BE2C (cell line): ENCODE results near the gene TDRD1.

Experiments used
- DNase-seq: peaks from one replicate; pipeline ENCODE4 v3.0.0-alpha.2; 2020
- H3K27me3 ChIP-seq: fragments of 250-450 bp; sonication (Bioruptor Pico); 2 replicates; pipeline ENCODE4 v1.5.1; 2020; ENCODE audit warnings: mild to moderate bottlenecking
- H3K36me3 ChIP-seq: fragments of 250-450 bp; sonication (Bioruptor Pico); 2 replicates; pipeline ENCODE4 v1.5.1; 2020; ENCODE audit warnings: mild to moderate bottlenecking
- H3K4me1 ChIP-seq: fragments of 250-450 bp; sonication (Bioruptor Pico); 2 replicates; pipeline ENCODE4 v1.5.1; 2020
- H3K4me3 ChIP-seq: 2 replicates; pipeline ENCODE4 v1.5.1; 2011; ENCODE audit warnings: low read depth, low read length
- H3K9me3 ChIP-seq: fragments of 250-450 bp; sonication (Bioruptor Pico); 2 replicates; pipeline ENCODE4 v1.5.1; 2020
- CTCF ChIP-seq: IDR thresholded peaks from 2 replicates; pipeline ENCODE4 v1.5.1; 2012; ENCODE audit warnings: mild to moderate bottlenecking, low read depth, low read length

The TDRD1 gene

DNA sequence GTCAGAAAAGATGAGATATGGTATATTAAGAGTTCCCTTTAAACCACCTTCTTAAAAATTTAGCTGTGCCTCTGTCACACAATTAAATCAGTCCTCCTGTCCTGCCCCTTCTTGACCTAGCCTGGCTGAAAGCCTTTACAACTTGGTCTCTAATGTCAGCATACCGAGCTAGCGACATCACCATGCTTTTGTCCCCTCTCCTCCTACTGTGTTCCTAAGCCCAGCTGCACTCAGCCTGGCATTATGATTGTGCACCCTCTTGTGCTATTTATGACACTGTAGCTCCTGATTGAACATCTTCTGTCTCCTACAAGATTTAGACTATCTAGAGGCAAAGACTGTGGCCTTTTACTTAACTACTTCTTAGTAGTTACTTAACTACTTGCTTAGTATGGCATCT, 29.2 kb downstream of the TDRD1 start:
- TF ChIP-seq CTCF, result no peak
- Histone ChIP-seq H3K4me3 (no peak overlapping the region), H3K4me1 (no peaks in the 10 kb centered on the region), H3K9me3 (no peaks in the 10 kb centered on the region), H3K36me3 (peaks cover 6% of the 10 kb centered on the region), H3K27me3 (peaks cover 13% of the 10 kb centered on the region)
- no peak for DNase-seq

GRCh38 chr10:114212153-114212552, 33.0 kb downstream of the TDRD1 start:
- Histone ChIP-seq H3K27me3 (peaks cover 7% of the 10 kb centered on the region; the same call in 1 of the 2 replicates), H3K36me3 (peaks cover 3% of the 10 kb centered on the region), H3K4me3 (no peak overlapping the region), H3K9me3 (no peaks in the 10 kb centered on the region), H3K4me1 (no peaks in the 10 kb centered on the region)
- TF ChIP-seq CTCF, result no peak
- DNase-seq, result no peak

DNA sequence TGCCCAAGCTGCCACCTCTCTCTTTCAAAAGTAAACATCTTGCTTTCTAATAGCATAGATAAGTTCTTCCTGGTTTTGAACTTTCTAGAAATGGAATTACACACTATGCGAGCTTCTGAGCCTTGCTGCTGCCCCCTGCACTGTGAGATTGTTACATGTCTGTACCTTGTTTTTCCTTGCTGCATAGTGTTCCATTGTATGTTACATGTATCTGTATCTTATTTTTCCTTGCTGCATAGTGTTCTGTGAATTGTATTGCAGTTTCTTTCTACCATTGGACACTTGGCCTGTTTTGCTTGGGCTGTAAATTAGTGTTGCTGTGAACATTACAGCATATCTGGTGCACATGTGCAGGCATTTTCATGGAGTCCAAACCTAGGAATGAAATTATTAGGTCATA, 35.9 kb downstream of the TDRD1 start:
- Histone ChIP-seq H3K4me1 (no peaks in the 10 kb centered on the region), H3K27me3 (peaks cover 17% of the 10 kb centered on the region), H3K9me3 (no peaks in the 10 kb centered on the region), H3K36me3 (peaks cover 2% of the 10 kb centered on the region; the same call in 1 of the 2 replicates), H3K4me3 (no peak overlapping the region)
- DNase-seq, result no peak
- no peak for TF ChIP-seq CTCF

DNA sequence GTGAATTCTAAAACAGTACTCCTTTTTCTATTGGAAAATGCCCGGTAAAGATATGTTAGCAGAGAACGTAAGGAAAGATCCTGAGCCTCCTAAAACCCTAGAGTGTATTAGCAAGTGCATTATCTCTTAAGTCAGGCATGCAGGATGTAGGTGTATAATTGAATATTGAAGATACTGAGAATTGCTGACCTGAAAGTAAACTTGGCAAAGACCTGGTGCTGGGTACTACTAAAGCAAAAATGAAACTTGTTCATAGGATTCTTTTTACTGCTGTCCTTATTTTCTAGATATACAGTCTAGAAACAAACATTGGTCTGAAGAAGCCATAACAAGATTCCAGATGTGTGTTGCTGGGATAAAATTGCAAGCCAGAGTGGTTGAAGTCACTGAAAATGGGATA, 41.1 kb downstream of the TDRD1 start:
- TF ChIP-seq CTCF, result no peak
- no peak overlapping the region for H3K4me3 ChIP-seq
- H3K9me3 ChIP-seq, result no peaks in the 10 kb centered on the region
- H3K4me1 ChIP-seq, result no peaks in the 10 kb centered on the region
- no peak for DNase-seq
- H3K27me3 ChIP-seq, result peaks cover 41% of the 10 kb centered on the region
- H3K36me3 ChIP-seq, result peaks cover 2% of the 10 kb centered on the region; the same call in 1 of the 2 replicates

DNA sequence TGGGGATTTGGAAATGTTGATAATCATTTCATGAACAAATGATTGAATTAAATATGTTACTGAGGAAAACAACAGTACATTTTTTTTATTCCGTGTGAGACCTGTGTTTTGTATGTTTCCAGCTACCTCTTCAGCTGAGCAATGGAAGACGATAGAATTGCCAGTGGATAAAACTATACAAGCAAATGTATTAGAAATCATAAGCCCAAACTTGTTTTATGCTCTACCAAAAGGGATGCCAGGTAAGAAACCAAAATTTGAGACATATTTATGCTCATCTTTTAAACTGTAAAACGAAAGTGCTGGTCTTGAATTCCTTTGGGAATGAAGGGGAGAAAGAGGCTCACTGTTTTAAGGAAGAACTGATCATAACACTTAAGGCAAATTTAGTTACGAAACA, 42.1 kb downstream of the TDRD1 start:
- no peak for TF ChIP-seq CTCF
- no peak for DNase-seq
- Histone ChIP-seq H3K4me1 (no peaks in the 10 kb centered on the region), H3K9me3 (no peaks in the 10 kb centered on the region), H3K4me3 (no peak overlapping the region), H3K36me3 (peaks cover 2% of the 10 kb centered on the region; the same call in 1 of the 2 replicates), H3K27me3 (peaks cover 41% of the 10 kb centered on the region)

GRCh38 chr10:114223066-114223465, 43.9 kb downstream of the TDRD1 start:
- Histone ChIP-seq H3K27me3 (peaks cover 45% of the 10 kb centered on the region), H3K9me3 (no peaks in the 10 kb centered on the region), H3K4me1 (no peaks in the 10 kb centered on the region; the same call in 1 of the 2 replicates), H3K4me3 (no peak overlapping the region), H3K36me3 (peaks cover 2% of the 10 kb centered on the region; the same call in 1 of the 2 replicates)
- DNase-seq, result no peak
- no peak for TF ChIP-seq CTCF
